T-cell (primary cell): ENCODE data around the gene NELFCD. TPM values are rescaled to one million over a fixed set of nuclear protein-coding genes. Genes with fewer than 3 reads are reported as not detected.
A peak's percentile ranks its signal among the peaks of the same experiment; 100 is the strongest.

ENCODE experiments used
- ATAC-seq, 4 experiments: fragments of 200-7000 bp in 3 of 4; fragments of 150-1000 bp in 1 of 4; cut with Tn5 transposase; replicated peaks in 1 of 4; 1 replicate in 3 of 4; 2 replicates in 1 of 4; pipeline ENCODE4 v1.10.0; 2021; ENCODE audit warnings: moderate library complexity in 3 of 4, mild to moderate bottlenecking in 2 of 4, moderate number of reproducible peaks in 1 of 4
- CTCF ChIA-PET, 2 donors: fragments of 300-600 bp; sonication (Branson Sonifier 250); formaldehyde crosslinking; loops; one replicate each; lab custom pipeline; 2022; ENCODE audit warnings: antibody characterized with exemption in 2 of 2; lab: Charles Lee
- POLR2A ChIA-PET, 2 donors: fragments of 300-600 bp; sonication (Branson Sonifier 250); formaldehyde crosslinking; loops; one replicate each; lab custom pipeline; 2022; ENCODE audit warnings: antibody characterized with exemption in 2 of 2; lab: Charles Lee
- DNase-seq, 35 experiments: peaks; one replicate each; pipeline versions ENCODE4 v3.0.0 to v3.0.0-alpha.2; 2013 to 2023
- H3K27ac ChIP-seq: one replicate; pipeline ENCODE4 v1.5.1; 2013; ENCODE audit warnings: low read length
- H3K27me3 ChIP-seq, 2 experiments: replicated peaks in 1 of 2; 1 replicate in 1 of 2; 2 replicates in 1 of 2; pipeline versions ENCODE4 v1.6.1 to v1.7.0; 2013; ENCODE audit warnings: low read length in 1 of 2, mixed read lengths in 1 of 2; ENCODE audit not compliant: control insufficient read depth in 2 of 2, insufficient read depth in 2 of 2; ENCODE audit errors: extremely low read depth in 1 of 2
- H3K36me3 ChIP-seq, 2 donors: 1 replicate in 1 of 2; 2 replicates in 1 of 2; pipeline versions ENCODE4 v1.6.1 to v1.7.0; 2013; ENCODE audit warnings: low read length in 1 of 2; ENCODE audit not compliant: control insufficient read depth in 2 of 2, insufficient read depth in 1 of 2; ENCODE audit errors: extremely low read depth in 1 of 2
- H3K4me1 ChIP-seq, 2 experiments: 1 replicate in 1 of 2; 2 replicates in 1 of 2; pipeline versions ENCODE4 v1.6.1 to v1.7.0; 2013; ENCODE audit warnings: low read length in 2 of 2, mixed read lengths in 1 of 2; ENCODE audit not compliant: insufficient read depth in 2 of 2, control insufficient read depth in 1 of 2; ENCODE audit errors: extremely low read depth in 1 of 2
- H3K4me3 ChIP-seq, 2 donors: 1 replicate in 1 of 2; 2 replicates in 1 of 2; pipeline versions ENCODE4 v1.5.1 to v1.7.0; 2013; ENCODE audit warnings: mild to moderate bottlenecking in 2 of 2, low read length in 1 of 2, moderate library complexity in 1 of 2; ENCODE audit not compliant: control insufficient read depth in 1 of 2; ENCODE audit errors: extremely low read depth in 1 of 2
- H3K9me3 ChIP-seq: 2 replicates; pipeline ENCODE4 v1.7.0; 2013
- H3K27ac Mint-ChIP-seq, 2 donors: one replicate each; pipeline ENCODE4 v1.8.0; 2020 to 2021; ENCODE audit warnings: mild to moderate bottlenecking in 2 of 2, mixed read lengths in 2 of 2
- H3K27me3 Mint-ChIP-seq, 2 donors: one replicate each; pipeline ENCODE4 v1.8.0; 2021 to 2022; ENCODE audit warnings: mixed read lengths in 2 of 2
- H3K36me3 Mint-ChIP-seq: one replicate; pipeline ENCODE4 v1.8.0; 2021; ENCODE audit warnings: mixed read lengths
- H3K4me1 Mint-ChIP-seq, 3 donors: one replicate each; pipeline ENCODE4 v1.8.0; 2020 to 2022; ENCODE audit warnings: mixed read lengths in 3 of 3, mild to moderate bottlenecking in 1 of 3
- H3K4me3 Mint-ChIP-seq, 3 donors: one replicate each; pipeline ENCODE4 v1.8.0; 2020 to 2022; ENCODE audit warnings: mild to moderate bottlenecking in 3 of 3, mixed read lengths in 3 of 3, moderate library complexity in 3 of 3
- H3K9me3 Mint-ChIP-seq, 3 donors: one replicate each; pipeline ENCODE4 v1.8.0; 2020 to 2022; ENCODE audit warnings: mixed read lengths in 3 of 3
- WGBS: methylation state at CpG from one replicate; pipeline ENCODE4 v1.1.5; 2013; ENCODE audit warnings: missing lambda C conversion rate; ENCODE audit not compliant: insufficient coverage; 5-methylcytosine and 5-hydroxymethylcytosine counted together
- total RNA-seq, 35 experiments: library from RNA in 6 of 35; stranded (reverse) in 6 of 35; fragments of 120-200 nt in 1 of 35; gene quantifications; one replicate each; pipeline versions ENCODE4 v1.2.1 to v1.2.4 and lab custom pipeline; 2013 to 2026

The NELFCD gene
- total RNA-seq, 5 donors from 2014 or later (not counting 1 experiment from before 2014, with no cell fraction given), result 72.6 to 95.4 (median 90.4) TPM

GRCh38 chr20:59024111-59024530, 43.1 kb downstream of the NELFCD start:
- Histone ChIP-seq H3K4me1 (peaks cover 13 to 15% of the 10 kb centered on the region in 2 experiments), H3K27me3 (no peaks in the 10 kb centered on the region), H3K4me3 (no peak overlapping the region), H3K27ac (no peak overlapping the region), H3K9me3 (no peaks in the 10 kb centered on the region), H3K36me3 (peaks cover 0 to 70% of the 10 kb centered on the region in 2 donors)
- peaks cover 52% of the 10 kb centered on the region for H3K36me3 Mint-ChIP-seq
- POLR2A ChIA-PET, result no interaction called here
- ATAC-seq (no peak), DNase-seq (no peak)
- WGBS, result 94% methylated on average over 24 of the region's 24 CpGs
- no peaks in the 10 kb centered on the region for H3K27me3 Mint-ChIP-seq
- no peak overlapping the region for H3K27ac Mint-ChIP-seq
- no peak overlapping the region for H3K4me3 Mint-ChIP-seq
- H3K9me3 Mint-ChIP-seq, result no peaks in the 10 kb centered on the region
- H3K4me1 Mint-ChIP-seq, result peaks cover 37 to 44% (median 41%) of the 10 kb centered on the region in 3 donors
- CTCF ChIA-PET, result interaction anchor here in 1 of 2 donors (0.6 kb wide), 1 partner anchor 551 kb away, joined by 3 read pairs; no protein-coding TSS in a partner anchor

- Mint-ChIP-seq H3K27ac (no peak overlapping the region), H3K4me3 (no peak overlapping the region), H3K27me3 (no peaks in the 10 kb centered on the region), H3K9me3 (no peaks in the 10 kb centered on the region), H3K4me1 (peaks cover 47 to 51% (median 48%) of the 10 kb centered on the region in 3 donors), H3K36me3 (peaks cover 59% of the 10 kb centered on the region)
- peaks cover 0 to 79% of the 10 kb centered on the region in 2 donors for H3K36me3 ChIP-seq
- H3K27me3 ChIP-seq, result no peaks in the 10 kb centered on the region
- no peak overlapping the region for H3K27ac ChIP-seq
- H3K4me3 ChIP-seq, result no peak overlapping the region
- no peak for ATAC-seq
- no peak for DNase-seq
- POLR2A ChIA-PET, result no interaction called here
- H3K4me1 ChIP-seq, result peaks cover 15 to 22% of the 10 kb centered on the region in 2 experiments
- no peaks in the 10 kb centered on the region for H3K9me3 ChIP-seq
- WGBS, result 100% methylated on average over 2 of the region's 2 CpGs
- CTCF ChIA-PET, result no interaction called here
Measured at GRCh38 chr20:59025086-59025485, 44.0 kb downstream of the NELFCD start.

GRCh38 chr20:59025511-59025910, 44.5 kb downstream of the NELFCD start:
- CTCF ChIA-PET, result interaction anchor here in 1 of 2 donors (0.5 kb wide), 1 partner anchor 43 kb away, joined by 4 read pairs; no protein-coding TSS in a partner anchor
- no peaks in the 10 kb centered on the region for H3K9me3 Mint-ChIP-seq
- Histone ChIP-seq H3K27ac (no peak overlapping the region), H3K9me3 (no peaks in the 10 kb centered on the region), H3K36me3 (peaks cover 0 to 82% of the 10 kb centered on the region in 2 donors), H3K4me3 (no peak overlapping the region), H3K4me1 (peaks cover 15 to 27% of the 10 kb centered on the region in 2 experiments), H3K27me3 (no peaks in the 10 kb centered on the region)
- peaks cover 51 to 55% (median 53%) of the 10 kb centered on the region in 3 donors for H3K4me1 Mint-ChIP-seq
- no peak overlapping the region for H3K27ac Mint-ChIP-seq
- no peak for ATAC-seq
- peaks cover 63% of the 10 kb centered on the region for H3K36me3 Mint-ChIP-seq
- WGBS, result 100% methylated on average over 4 of the region's 4 CpGs
- DNase-seq, result no peak
- POLR2A ChIA-PET, result no interaction called here
- H3K27me3 Mint-ChIP-seq, result no peaks in the 10 kb centered on the region
- H3K4me3 Mint-ChIP-seq, result no peak overlapping the region

GRCh38 chr20:59026904-59027740, 46.1 kb downstream of the NELFCD start:
- peaks cover 26 to 37% of the 10 kb centered on the region in 2 experiments for H3K4me1 ChIP-seq
- no peaks in the 10 kb centered on the region for H3K9me3 ChIP-seq
- Mint-ChIP-seq H3K27ac (peak overlapping the region in 1 of 2 donors; percentile 19), H3K36me3 (peaks cover 71% of the 10 kb centered on the region), H3K9me3 (no peaks in the 10 kb centered on the region), H3K27me3 (no peaks in the 10 kb centered on the region), H3K4me3 (peak overlapping the region; percentile 1 to 34 (median 2)), H3K4me1 (peaks cover 62 to 63% (median 63%) of the 10 kb centered on the region in 3 donors)
- H3K27me3 ChIP-seq, result no peaks in the 10 kb centered on the region
- no peak overlapping the region for H3K27ac ChIP-seq
- H3K36me3 ChIP-seq, result peaks cover 0 to 76% of the 10 kb centered on the region in 2 donors
- DNase-seq (no peak), ATAC-seq (no peak)
- no peak overlapping the region for H3K4me3 ChIP-seq
- CTCF ChIA-PET, result no interaction called here
- POLR2A ChIA-PET, result interaction anchor here in 1 of 2 donors (0.8 kb wide), 1 partner anchor 138 kb away, joined by 3 read pairs; no protein-coding TSS in a partner anchor
- WGBS, result 85% methylated on average over 4 of the region's 5 CpGs

GRCh38 chr20:59027741-59028320, 46.8 kb downstream of the NELFCD start:
- Mint-ChIP-seq H3K36me3 (peaks cover 65% of the 10 kb centered on the region), H3K27ac (peak overlapping the region in 1 of 2 donors; percentile 34), H3K27me3 (no peaks in the 10 kb centered on the region), H3K9me3 (no peaks in the 10 kb centered on the region), H3K4me1 (peaks cover 60 to 66% (median 65%) of the 10 kb centered on the region in 3 donors), H3K4me3 (peak overlapping the region in 1 of 3 donors; percentile 95)
- Histone ChIP-seq H3K27ac (no peak overlapping the region), H3K36me3 (peaks cover 0 to 72% of the 10 kb centered on the region in 2 donors), H3K27me3 (no peaks in the 10 kb centered on the region), H3K9me3 (no peaks in the 10 kb centered on the region), H3K4me3 (no peak overlapping the region), H3K4me1 (peaks cover 29 to 39% of the 10 kb centered on the region in 2 experiments)
- ATAC-seq, result no peak
- CTCF ChIA-PET, result no interaction called here
- DNase-seq, result no peak
- WGBS, result 90% methylated on average over 5 of the region's 8 CpGs
- POLR2A ChIA-PET, result interaction anchor here in 1 of 2 donors (0.8 kb wide), 1 partner anchor 139 kb away, joined by 3 read pairs; no protein-coding TSS in a partner anchor

- no CpG with 5 or more reads among the region's 2 CpGs for WGBS
- peak overlapping the region; percentile 49 to 71 for H3K27ac Mint-ChIP-seq
- DNase-seq (no peak), ATAC-seq (no peak)
- H3K4me3 Mint-ChIP-seq, result peak overlapping the region; percentile 32 to 95 (median 57)
- Histone ChIP-seq H3K27me3 (no peaks in the 10 kb centered on the region), H3K9me3 (no peaks in the 10 kb centered on the region), H3K4me3 (no peak overlapping the region), H3K4me1 (peaks cover 30 to 41% of the 10 kb centered on the region in 2 experiments), H3K27ac (no peak overlapping the region), H3K36me3 (peaks cover 0 to 62% of the 10 kb centered on the region in 2 donors)
- H3K27me3 Mint-ChIP-seq, result no peaks in the 10 kb centered on the region
- H3K4me1 Mint-ChIP-seq, result peaks cover 59 to 67% (median 66%) of the 10 kb centered on the region in 3 donors
- H3K36me3 Mint-ChIP-seq, result peaks cover 58% of the 10 kb centered on the region
- H3K9me3 Mint-ChIP-seq, result no peaks in the 10 kb centered on the region
- POLR2A ChIA-PET, result interaction anchor here in 1 of 2 donors (0.6 kb wide), 1 partner anchor 93 kb away, joined by 7 read pairs; no protein-coding TSS in a partner anchor
- CTCF ChIA-PET, result interaction anchor here (0.6 to 0.7 kb wide), 2 partner anchors 22 to 171 kb away, joined by 3 to 6 read pairs; no protein-coding TSS in a partner anchor
Measured at GRCh38 chr20:59028812-59029211, 47.8 kb downstream of the NELFCD start.
